K562 (cell line): ENCODE results near the gene TBC1D17. TPM values are rescaled to one million over a fixed set of nuclear protein-coding genes. Genes with fewer than 3 reads are reported as not detected.

ENCODE experiments used
- AFF4 ChIP-seq: sonication (generic); formaldehyde crosslinking; IDR thresholded peaks from 2 replicates; pipeline ENCODE4 v1.8.0; 2023; ENCODE audit warnings: mild to moderate bottlenecking, missing genetic modification reagents
- ASH1L ChIP-seq: fragments of 450-650 bp; IDR thresholded peaks from 2 replicates; pipeline ENCODE4 v1.6.1; 2018; ENCODE audit warnings: borderline replicate concordance, mild to moderate bottlenecking, low read depth; ENCODE audit not compliant: partially characterized antibody
- CBX2 ChIP-seq: fragments of 200-600 bp; sonication (generic); IDR thresholded peaks from one replicate; pipeline ENCODE4 v1.6.1; 2012; ENCODE audit warnings: mild to moderate bottlenecking, low read length, inconsistent platforms; ENCODE audit not compliant: insufficient read depth, poor library complexity, severe bottlenecking
- CREM ChIP-seq: IDR thresholded peaks from 2 replicates; pipeline ENCODE4 v1.6.1; 2014; ENCODE audit warnings: antibody characterized with exemption, low read depth
- FOXJ2 ChIP-seq: fragments of 200-800 bp; sonication (Bioruptor generic); IDR thresholded peaks from 2 replicates; pipeline ENCODE4 v1.6.1; 2016; ENCODE audit warnings: missing genetic modification characterization, missing compliant biosample characterization
- HDAC6 ChIP-seq: IDR thresholded peaks from 2 replicates; pipeline ENCODE4 v1.6.1; 2012; ENCODE audit warnings: low read depth, mild to moderate bottlenecking, control low read depth, inconsistent platforms, low read length, moderate library complexity
- KAT8 ChIP-seq: fragments of 450-650 bp; IDR thresholded peaks from 2 replicates; pipeline ENCODE4 v1.6.1; 2016; ENCODE audit warnings: low read depth, mild to moderate bottlenecking
- KLF1 ChIP-seq: fragments of 450-650 bp; IDR thresholded peaks from 2 replicates; pipeline ENCODE4 v1.6.1; 2016; ENCODE audit warnings: missing genetic modification characterization, missing compliant biosample characterization
- MEIS2 ChIP-seq: fragments of 450-650 bp; IDR thresholded peaks from 2 replicates; pipeline ENCODE4 v1.6.1; 2014; ENCODE audit warnings: mild to moderate bottlenecking; ENCODE audit not compliant: partially characterized antibody
- NELFE ChIP-seq: IDR thresholded peaks from 2 replicates; pipeline ENCODE4 v1.6.1; 2011; ENCODE audit warnings: mild to moderate bottlenecking; ENCODE audit not compliant: insufficient read depth, insufficient read length
- NEUROD1 ChIP-seq: fragments of 150-350 bp; IDR thresholded peaks from 2 replicates; pipeline ENCODE4 v1.6.1; 2014; ENCODE audit warnings: borderline replicate concordance, low read length, low read depth; ENCODE audit not compliant: partially characterized antibody
- NFIX ChIP-seq: fragments of 250-450 bp; sonication (Bioruptor Pico); IDR thresholded peaks from 2 replicates; pipeline ENCODE4 v1.4.0; 2020; ENCODE audit warnings: low read depth, mild to moderate bottlenecking, moderate library complexity
- SIX5 ChIP-seq, 2 experiments: IDR thresholded peaks; 2 replicates each; pipeline ENCODE4 v1.6.1; 2011; ENCODE audit warnings: low read length in 2 of 2, borderline replicate concordance in 1 of 2, low read depth in 1 of 2, mild to moderate bottlenecking in 1 of 2, moderate library complexity in 1 of 2; ENCODE audit not compliant: insufficient read depth in 1 of 2
- TRIM24 ChIP-seq, 2 experiments: fragments of 450-650 bp; IDR thresholded peaks; 2 replicates each; pipeline ENCODE4 v1.6.1; 2016
- U2AF2 ChIP-seq: fragments of 200-400 bp; formaldehyde crosslinking; optimal IDR thresholded peaks from 2 replicates; pipeline ENCODE3; 2017; ENCODE audit warnings: low read depth, mild to moderate bottlenecking, low read length
- YY1 ChIP-seq, 3 experiments: IDR thresholded peaks; 2 replicates each; pipeline ENCODE4 v1.6.1; 2011; ENCODE audit warnings: low read length in 2 of 3, mild to moderate bottlenecking in 2 of 3, moderate library complexity in 2 of 3, borderline replicate concordance in 1 of 3, control low read depth in 1 of 3, low read depth in 1 of 3; ENCODE audit not compliant: insufficient read depth in 3 of 3, insufficient replicate concordance in 2 of 3, control insufficient read depth in 1 of 3, insufficient read length in 1 of 3; ENCODE audit errors: extremely low read depth in 1 of 3
- polyA plus RNA-seq, 8 experiments: library from polyadenylated mRNA; depleted of rRNA in 4 of 8; stranded (reverse) in 5 of 8; unstranded in 3 of 8; fragments of >200 nt; fragmentation: Nextera tagmentation in 2 of 8; fragmentation: Illumina TruSeq in 1 of 8; extraction: Ambion mirVana in 2 of 8; extraction: Trizol in 1 of 8; gene quantifications; 2 replicates each; pipeline versions ENCODE4 v1.2.1 to v1.2.3, GENCODE V29; 2011 to 2014; ENCODE audit warnings: inconsistent platforms in 1 of 8, missing spikeins in 1 of 8
- total RNA-seq, 7 experiments: library from RNA; depleted of rRNA in 6 of 7; stranded (reverse); fragments of >200 nt in 6 of 7; fragmentation: Illumina TruSeq in 2 of 7; extraction: Trizol in 2 of 7; gene quantifications; 2 replicates each; pipeline versions ENCODE4 v1.2.1 to v1.2.3, GENCODE V29; 2011 to 2021; ENCODE audit warnings: low replicate concordance in 1 of 7
- TF ChIP-seq, protein P1 (sequence below): fragments of 250-450 bp; sonication (Bioruptor Pico); IDR thresholded peaks from 2 replicates; pipeline ENCODE4 v1.4.0; 2020; ENCODE audit warnings: mild to moderate bottlenecking, moderate library complexity
- TF ChIP-seq, protein P2 (sequence below): fragments of 250-450 bp; sonication (Bioruptor Pico); IDR thresholded peaks from 2 replicates; pipeline ENCODE4 v1.5.0; 2021; ENCODE audit warnings: mild to moderate bottlenecking, moderate library complexity

Gene TBC1D17
- total and polyA plus RNA-seq, 9 of the 15 experiments (the other 6 are each of a cell fraction or from before 2014, with no cell fraction given): 0.42 to 16.0 (median 3.8) TPM

- peak; percentile 89 for TF ChIP-seq CREM
- TF ChIP-seq NELFE: no peak
- TF ChIP-seq TRIM24 (IDR thresholded peaks at IDR 0.05): peak in 1 of 2 experiments; percentile 81; a peak in 2 of 4 replicates
- TF ChIP-seq, protein P1, sequence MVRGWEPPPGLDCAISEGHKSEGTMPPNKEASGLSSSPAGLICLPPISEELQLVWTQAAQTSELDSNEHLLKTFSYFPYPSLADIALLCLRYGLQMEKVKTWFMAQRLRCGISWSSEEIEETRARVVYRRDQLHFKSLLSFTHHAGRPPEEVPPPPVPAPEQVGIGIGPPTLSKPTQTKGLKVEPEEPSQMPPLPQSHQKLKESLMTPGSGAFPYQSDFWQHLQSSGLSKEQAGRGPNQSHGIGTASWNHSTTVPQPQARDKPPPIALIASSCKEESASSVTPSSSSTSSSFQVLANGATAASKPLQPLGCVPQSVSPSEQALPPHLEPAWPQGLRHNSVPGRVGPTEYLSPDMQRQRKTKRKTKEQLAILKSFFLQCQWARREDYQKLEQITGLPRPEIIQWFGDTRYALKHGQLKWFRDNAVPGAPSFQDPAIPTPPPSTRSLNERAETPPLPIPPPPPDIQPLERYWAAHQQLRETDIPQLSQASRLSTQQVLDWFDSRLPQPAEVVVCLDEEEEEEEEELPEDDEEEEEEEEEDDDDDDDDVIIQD (CRISPR knock-in tag): no peak
- no peak for TF ChIP-seq SIX5 (IDR thresholded peaks at IDR 0.05; ENCODE audit: borderline replicate concordance in 1 of 2, insufficient read depth in 1 of 2, low read depth in 1 of 2, low read length in 2 of 2)
- 0 out of 2 replicates have a peak, but pooled peaks have one; percentile 44 for TF ChIP-seq FOXJ2 (tag)
- TF ChIP-seq NEUROD1: peak; percentile 84
- no peak for TF ChIP-seq HDAC6
- TF ChIP-seq NFIX (CRISPR knock-in tag): no peak
- peak; percentile 99 for TF ChIP-seq AFF4
- no peak for TF ChIP-seq KAT8
- no peak for TF ChIP-seq U2AF2
- no peak for TF ChIP-seq KLF1 (tag)
- TF ChIP-seq, protein P2, sequence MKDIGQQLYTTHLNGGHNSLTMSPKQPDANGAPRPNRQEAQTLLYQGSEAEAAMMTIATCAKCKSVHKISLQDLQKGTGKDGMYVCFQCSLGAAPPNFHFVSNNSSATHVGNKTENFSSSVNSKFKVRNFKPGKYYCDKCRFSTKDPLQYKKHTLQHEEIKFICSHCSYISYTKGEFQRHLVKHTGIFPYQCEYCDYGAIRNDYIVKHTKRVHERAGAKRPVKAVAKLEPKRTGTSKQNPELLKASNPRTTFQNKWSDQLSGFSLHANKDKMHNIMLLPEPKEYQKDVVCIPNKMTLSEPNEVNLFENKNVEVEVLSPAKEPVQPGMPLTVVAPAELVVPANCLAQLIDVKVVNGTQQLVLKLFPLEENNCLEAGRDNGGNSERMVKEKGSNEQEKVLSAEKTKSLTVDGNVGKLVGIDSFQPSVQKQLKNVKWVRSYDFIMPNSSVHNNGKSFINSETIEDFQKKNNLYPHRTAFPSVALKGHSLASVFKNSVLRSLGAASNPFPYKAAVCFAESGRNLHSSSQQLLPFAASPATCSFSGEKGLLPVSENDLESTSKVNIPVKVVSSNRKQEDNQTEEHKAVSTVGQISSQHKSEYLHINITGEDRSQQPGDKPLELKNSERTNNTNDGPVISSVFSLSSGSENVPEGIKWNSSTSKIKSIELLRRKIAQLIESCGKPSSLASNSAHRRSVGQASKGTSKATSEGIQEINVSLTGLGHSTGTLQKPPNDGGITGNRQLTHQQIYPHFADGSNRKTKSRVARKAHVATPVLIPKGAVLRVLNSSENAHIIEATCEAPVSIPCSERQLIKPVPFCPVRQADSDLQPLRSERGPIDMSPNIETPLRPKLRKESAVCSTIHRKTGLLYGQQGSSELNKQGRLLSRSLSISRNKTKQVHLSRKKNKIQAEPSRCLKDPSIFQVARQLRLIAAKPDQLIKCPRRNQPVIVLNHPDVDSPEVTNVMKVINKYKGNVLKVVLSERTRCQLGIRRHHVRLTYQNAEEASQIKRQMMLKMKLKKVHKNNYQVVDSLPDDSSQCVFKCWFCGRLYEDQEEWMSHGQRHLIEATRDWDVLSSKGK: no peak
- TF ChIP-seq ASH1L: no peak
- TF ChIP-seq YY1 (IDR thresholded peaks at IDR 0.05; ENCODE audit: borderline replicate concordance in 1 of 3, control insufficient read depth in 1 of 3, extremely low read depth in 1 of 3, insufficient read depth in 3 of 3, insufficient read length in 1 of 3, insufficient replicate concordance in 2 of 3, low read depth in 1 of 3, low read length in 2 of 3): peak in 2 of 3 experiments; percentile 20 to 64
- TF ChIP-seq MEIS2: no peak
- no peak for TF ChIP-seq CBX2
These were observed 12.3 kb downstream of the TBC1D17 start (continued) for GRCh38 chr19:49889687-49890348.
